GM12878 (cell line): Measurements from ENCODE around the gene MASP1. TPM values are rescaled to one million over a fixed set of nuclear protein-coding genes. Genes with fewer than 3 reads are reported as not detected.

Source experiments
- ATAC-seq: fragments of 200-7000 bp; cut with Tn5 transposase; 3 replicates; pipeline ENCODE4 v1.9.1; 2020; ENCODE audit warnings: mild to moderate bottlenecking, moderate library complexity
- BruUV-seq: library from RNA; stranded (reverse); fragments of 400-500 nt; replicated peaks from 2 replicates; lab custom pipeline; 2021; lab: Mats Ljungman, UMichigan
- CTCF ChIA-PET: fragments of 300-600 bp; sonication (Branson Sonifier 250); formaldehyde crosslinking; extraction: SDS; loops from one replicate; lab custom pipeline; 2021; ENCODE audit warnings: inconsistent platforms; lab: Yijun Ruan, JAX
- POLR2A ChIA-PET: fragments of 350-600 bp; formaldehyde crosslinking; extraction: SDS; loops from one replicate; lab custom pipeline; 2021; ENCODE audit warnings: inconsistent platforms; lab: Charles Lee
- RAD21 ChIA-PET: fragments of 300-600 bp; sonication (Branson Sonifier 250); formaldehyde crosslinking; loops from one replicate; lab custom pipeline; 2023; ENCODE audit warnings: antibody characterized with exemption; ENCODE audit not compliant: unreplicated experiment; lab: Charles Lee
- SMC1A ChIA-PET: fragments of 300-600 bp; sonication (Branson Sonifier 250); formaldehyde crosslinking; loops from one replicate; lab custom pipeline; 2023; ENCODE audit not compliant: unreplicated experiment, uncharacterized antibody; lab: Charles Lee
- DNase-seq: peaks from one replicate; pipeline ENCODE4 v3.0.0-alpha.2; 2011; ENCODE audit warnings: low read depth, low spot score
- FAIRE-seq: peaks from 3 replicates; lab custom pipeline; 2011; peaks lifted over from hg19 to GRCh38; lab: Jason Lieb, UNC
- H2AFZ ChIP-seq: 2 replicates; pipeline ENCODE4 v1.6.0; 2011; ENCODE audit warnings: low read depth, low read length, control low read depth; ENCODE audit not compliant: control insufficient read depth
- H3K27ac ChIP-seq: 2 replicates; pipeline ENCODE4 v1.5.1; 2011; ENCODE audit warnings: control low read depth; ENCODE audit not compliant: control insufficient read depth, insufficient read depth
- H3K27me3 ChIP-seq, 2 experiments: replicated peaks in 1 of 2; 2 replicates each; pipeline versions ENCODE4 v1.6.0 to v1.6.1; 2011; ENCODE audit warnings: low read length in 1 of 2; ENCODE audit not compliant: control insufficient read depth in 2 of 2, insufficient read depth in 2 of 2
- H3K36me3 ChIP-seq, 2 experiments: 2 replicates each; pipeline ENCODE4 v1.5.1; 2011; ENCODE audit warnings: low read length in 1 of 2; ENCODE audit not compliant: control insufficient read depth in 2 of 2, insufficient read depth in 2 of 2
- H3K4me1 ChIP-seq: 2 replicates; pipeline ENCODE4 v1.6.1; 2011; ENCODE audit warnings: mild to moderate bottlenecking, low read length, moderate library complexity, mixed read lengths; ENCODE audit not compliant: control insufficient read depth, insufficient read depth
- H3K4me2 ChIP-seq: 2 replicates; pipeline ENCODE4 v1.6.0; 2011; ENCODE audit warnings: control low read depth; ENCODE audit not compliant: control insufficient read depth, insufficient read depth
- H3K4me3 ChIP-seq: fragments of 200-600 bp; sonication (generic); 2 replicates; pipeline ENCODE4 v1.5.1; 2016
- H3K79me2 ChIP-seq: 2 replicates; pipeline ENCODE4 v1.6.0; 2011; ENCODE audit warnings: low read length; ENCODE audit not compliant: control insufficient read depth, insufficient read depth
- H3K9ac ChIP-seq: 2 replicates; pipeline ENCODE4 v1.8.0; 2011; ENCODE audit warnings: low read length, control low read depth, mixed read lengths; ENCODE audit not compliant: control insufficient read depth, insufficient read depth
- H3K9me3 ChIP-seq: replicated peaks from 3 replicates; pipeline ENCODE4 v1.5.1; 2011; ENCODE audit warnings: mild to moderate bottlenecking, low read length; ENCODE audit not compliant: control insufficient read depth, insufficient read depth
- H4K20me1 ChIP-seq: 2 replicates; pipeline ENCODE4 v1.6.0; 2011; ENCODE audit not compliant: control insufficient read depth, insufficient read depth
- ASH2L ChIP-seq: fragments of 300-600, 200-600 bp; sonication (generic); IDR thresholded peaks from 2 replicates; pipeline ENCODE4 v1.6.1; 2017; ENCODE audit warnings: low read depth, mild to moderate bottlenecking, borderline replicate concordance
- BACH1 ChIP-seq: fragments of 450-650 bp; IDR thresholded peaks from 2 replicates; pipeline ENCODE4 v1.6.1; 2017; ENCODE audit warnings: mild to moderate bottlenecking, borderline replicate concordance
- BCL11A ChIP-seq: IDR thresholded peaks from 2 replicates; pipeline ENCODE4 v1.6.1; 2011; ENCODE audit warnings: low read depth, low read length
- ETV6 ChIP-seq, 2 experiments: fragments of 450-650 bp in 1 of 2; IDR thresholded peaks in 1 of 2; conservative IDR thresholded peaks in 1 of 2; 2 replicates each; pipeline ENCODE4 v1.6.1; 2014; ENCODE audit warnings: antibody characterized with exemption in 1 of 2, borderline replicate concordance in 1 of 2, low read depth in 1 of 2, mild to moderate bottlenecking in 1 of 2, moderate library complexity in 1 of 2
- EZH2 ChIP-seq: IDR thresholded peaks from 2 replicates; pipeline ENCODE4 v1.6.1; 2012; ENCODE audit warnings: low read depth, mild to moderate bottlenecking, control low read depth, inconsistent platforms, low read length, borderline replicate concordance; ENCODE audit not compliant: control insufficient read depth
- HCFC1 ChIP-seq: fragments of 150-350 bp; IDR thresholded peaks from 2 replicates; pipeline ENCODE4 v1.6.1; 2014; ENCODE audit warnings: low read length
- NBN ChIP-seq: fragments of 450-650 bp; IDR thresholded peaks from 2 replicates; pipeline ENCODE4 v1.6.1; 2016
- NR2C1 ChIP-seq: fragments of 450-650 bp; IDR thresholded peaks from 2 replicates; pipeline ENCODE4 v1.6.1; 2017; ENCODE audit warnings: antibody characterized with exemption, mild to moderate bottlenecking, moderate library complexity
- RBBP5 ChIP-seq: fragments of 200-600 bp; sonication (generic); conservative IDR thresholded peaks from 2 replicates; pipeline ENCODE4 v1.6.1; 2016
- TCF12 ChIP-seq: IDR thresholded peaks from 2 replicates; pipeline ENCODE4 v1.6.1; 2011; ENCODE audit warnings: low read depth, mild to moderate bottlenecking, low read length
- WGBS: methylation state at CpG from one replicate; pipeline ENCODE4 v1.1.6; 2016; ENCODE audit warnings: low lambda C conversion rate; ENCODE audit not compliant: insufficient replicate concordance, insufficient coverage; ENCODE audit errors: missing lambda C conversion rate; 5-methylcytosine and 5-hydroxymethylcytosine counted together
- in situ Hi-C: fragments of 300-500 bp; cut with MboI; formaldehyde crosslinking; loops from 9 replicates; pipeline ENCODE4 v1.14.3; 2018; ENCODE audit warnings: mixed read lengths
- intact Hi-C: fragments of 100-400 bp; cut with micrococcal nuclease; formaldehyde crosslinking; loops from one replicate; pipeline ENCODE4 v1.14.2; 2022; ENCODE audit not compliant: unreplicated experiment
- polyA plus RNA-seq, 11 experiments: library from polyadenylated mRNA; depleted of rRNA in 4 of 11; unstranded in 6 of 11; stranded (reverse) in 5 of 11; fragments of >200 nt; fragmentation: Nextera tagmentation in 4 of 11; fragmentation: Illumina TruSeq in 1 of 11; extraction: Ambion mirVana in 4 of 11; extraction: Trizol in 1 of 11; gene quantifications; 1 replicate in 1 of 11; 2 replicates in 10 of 11; pipeline versions ENCODE4 v1.2.1 to v1.2.3, GENCODE V29; 2011 to 2016; ENCODE audit warnings: inconsistent platforms in 2 of 11, missing spikeins in 2 of 11, low read depth in 1 of 11
- total RNA-seq, 4 experiments: library from RNA; depleted of rRNA in 3 of 4; stranded (reverse); fragments of >200 nt in 3 of 4; fragmentation: Illumina TruSeq in 1 of 4; extraction: Trizol in 1 of 4; gene quantifications; 2 replicates each; pipeline versions ENCODE4 v1.2.1 to v1.2.3, GENCODE V29; 2013 to 2021
- TF ChIP-seq, protein P1 (sequence below): fragments of 450-650 bp; IDR thresholded peaks from 2 replicates; pipeline ENCODE4 v1.6.1; 2018; ENCODE audit warnings: mild to moderate bottlenecking, low read depth, moderate library complexity; ENCODE audit not compliant: partially characterized antibody
- TF ChIP-seq, protein P2 (sequence below): IDR thresholded peaks from 2 replicates; pipeline ENCODE4 v1.6.1; 2011; ENCODE audit warnings: borderline replicate concordance, low read depth, mild to moderate bottlenecking, moderate library complexity, low read length; ENCODE audit not compliant: insufficient read depth, poor library complexity, severe bottlenecking
- TF ChIP-seq, protein P3 (sequence below): IDR thresholded peaks from 2 replicates; pipeline ENCODE4 v1.6.1; 2012; ENCODE audit warnings: low read depth, low read length, improper control_type of control experiment
- TF ChIP-seq, protein P4 (sequence below): fragments of 450-650 bp; IDR thresholded peaks from 2 replicates; pipeline ENCODE4 v1.6.1; 2017; ENCODE audit warnings: antibody characterized with exemption, mild to moderate bottlenecking, moderate library complexity

The MASP1 gene
- total and polyA plus RNA-seq, 10 of the 15 experiments (the other 5 are each of a cell fraction or from before 2014, with no cell fraction given): 0.05 TPM; not detected in 9

DNA sequence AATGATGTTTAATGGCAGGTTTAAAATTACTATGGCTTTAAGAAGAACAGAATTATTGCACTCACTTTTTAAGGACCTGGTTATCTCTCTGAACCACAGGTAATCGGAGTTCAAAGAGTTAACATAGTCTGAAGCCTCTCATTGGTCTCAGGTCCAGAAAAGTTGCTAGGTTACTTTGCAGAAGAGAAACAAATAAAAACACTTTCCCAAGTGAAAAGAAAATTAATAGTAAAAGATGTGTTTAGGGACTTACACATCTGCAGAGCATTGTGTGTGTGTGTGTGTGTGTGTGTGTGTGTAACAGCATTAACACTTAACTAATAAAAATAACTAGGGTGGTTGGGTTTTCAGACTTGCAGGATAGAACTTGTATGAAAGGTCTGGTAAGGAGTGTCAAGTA is 1.0 kb downstream of the MASP1 start (continued):
- TF ChIP-seq BACH1 (no peak), BCL11A (no peak), ASH2L (no peak), RBBP5 (no peak)

DNA sequence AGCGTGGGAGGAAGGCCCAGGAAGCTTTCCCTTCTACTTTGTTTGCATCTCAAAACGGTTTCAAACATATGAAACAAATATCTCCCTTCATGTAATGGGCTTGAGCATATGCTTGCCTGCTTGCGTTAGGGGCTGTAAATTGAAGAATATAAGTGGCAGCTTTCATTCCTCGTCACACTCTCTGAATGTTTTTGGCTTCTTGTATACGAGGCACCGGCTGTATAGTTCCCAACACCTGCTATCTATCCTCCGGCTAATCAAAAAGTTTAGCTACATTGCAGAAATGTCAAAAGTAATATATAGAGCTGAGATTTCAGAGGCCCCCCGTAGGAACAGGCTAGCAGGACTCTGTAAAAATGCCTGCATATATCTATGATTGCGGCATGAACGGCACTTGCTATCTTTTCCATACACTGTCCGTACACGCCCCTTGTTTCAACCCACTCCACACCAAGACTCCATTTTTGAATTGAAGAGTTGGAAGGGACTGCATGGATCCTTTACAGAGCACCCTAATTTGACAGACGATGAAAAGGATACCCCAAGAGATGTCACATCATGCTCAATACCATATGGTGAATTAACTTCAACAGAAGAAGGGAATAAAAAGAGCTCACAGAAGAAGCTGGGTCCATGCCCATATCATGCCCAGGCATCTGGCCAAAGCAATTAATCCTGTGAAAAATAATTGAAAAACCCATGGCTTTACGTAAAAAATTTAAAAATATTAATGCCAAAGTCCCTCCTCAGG is 2.5 kb downstream of the MASP1 start:
- Histone ChIP-seq H4K20me1 (no peaks in the 10 kb centered on the region), H3K4me1 (no peaks in the 10 kb centered on the region), H3K36me3 (no peaks in the 10 kb centered on the region), H3K9ac (no peak overlapping the region), H3K27ac (no peak overlapping the region), H2AFZ (no peak overlapping the region), H3K79me2 (no peaks in the 10 kb centered on the region), H3K4me3 (no peak overlapping the region), H3K27me3 (peaks cover 4 to 7% of the 10 kb centered on the region in 2 experiments), H3K9me3 (no peaks in the 10 kb centered on the region), H3K4me2 (no peak overlapping the region)
- in situ Hi-C loops: no loop called here
- WGBS: 41% methylated on average over 14 of the region's 14 CpGs
- RAD21 ChIA-PET: no interaction called here
- BruUV-seq: no TSS peak
- SMC1A ChIA-PET: no interaction called here
- FAIRE-seq (no peak), ATAC-seq (no peak), DNase-seq (no peak)
- intact Hi-C loops: no loop called here
- CTCF ChIA-PET: no interaction called here
- POLR2A ChIA-PET: no interaction called here
- TF ChIP-seq, protein P1, sequence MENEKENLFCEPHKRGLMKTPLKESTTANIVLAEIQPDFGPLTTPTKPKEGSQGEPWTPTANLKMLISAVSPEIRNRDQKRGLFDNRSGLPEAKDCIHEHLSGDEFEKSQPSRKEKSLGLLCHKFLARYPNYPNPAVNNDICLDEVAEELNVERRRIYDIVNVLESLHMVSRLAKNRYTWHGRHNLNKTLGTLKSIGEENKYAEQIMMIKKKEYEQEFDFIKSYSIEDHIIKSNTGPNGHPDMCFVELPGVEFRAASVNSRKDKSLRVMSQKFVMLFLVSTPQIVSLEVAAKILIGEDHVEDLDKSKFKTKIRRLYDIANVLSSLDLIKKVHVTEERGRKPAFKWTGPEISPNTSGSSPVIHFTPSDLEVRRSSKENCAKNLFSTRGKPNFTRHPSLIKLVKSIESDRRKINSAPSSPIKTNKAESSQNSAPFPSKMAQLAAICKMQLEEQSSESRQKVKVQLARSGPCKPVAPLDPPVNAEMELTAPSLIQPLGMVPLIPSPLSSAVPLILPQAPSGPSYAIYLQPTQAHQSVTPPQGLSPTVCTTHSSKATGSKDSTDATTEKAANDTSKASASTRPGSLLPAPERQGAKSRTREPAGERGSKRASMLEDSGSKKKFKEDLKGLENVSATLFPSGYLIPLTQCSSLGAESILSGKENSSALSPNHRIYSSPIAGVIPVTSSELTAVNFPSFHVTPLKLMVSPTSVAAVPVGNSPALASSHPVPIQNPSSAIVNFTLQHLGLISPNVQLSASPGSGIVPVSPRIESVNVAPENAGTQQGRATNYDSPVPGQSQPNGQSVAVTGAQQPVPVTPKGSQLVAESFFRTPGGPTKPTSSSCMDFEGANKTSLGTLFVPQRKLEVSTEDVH: no peak
- TF ChIP-seq EZH2: no peak
- TF ChIP-seq, protein P2, sequence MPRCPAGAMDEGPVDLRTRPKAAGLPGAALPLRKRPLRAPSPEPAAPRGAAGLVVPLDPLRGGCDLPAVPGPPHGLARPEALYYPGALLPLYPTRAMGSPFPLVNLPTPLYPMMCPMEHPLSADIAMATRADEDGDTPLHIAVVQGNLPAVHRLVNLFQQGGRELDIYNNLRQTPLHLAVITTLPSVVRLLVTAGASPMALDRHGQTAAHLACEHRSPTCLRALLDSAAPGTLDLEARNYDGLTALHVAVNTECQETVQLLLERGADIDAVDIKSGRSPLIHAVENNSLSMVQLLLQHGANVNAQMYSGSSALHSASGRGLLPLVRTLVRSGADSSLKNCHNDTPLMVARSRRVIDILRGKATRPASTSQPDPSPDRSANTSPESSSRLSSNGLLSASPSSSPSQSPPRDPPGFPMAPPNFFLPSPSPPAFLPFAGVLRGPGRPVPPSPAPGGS: no peak
- TF ChIP-seq, protein P3, sequence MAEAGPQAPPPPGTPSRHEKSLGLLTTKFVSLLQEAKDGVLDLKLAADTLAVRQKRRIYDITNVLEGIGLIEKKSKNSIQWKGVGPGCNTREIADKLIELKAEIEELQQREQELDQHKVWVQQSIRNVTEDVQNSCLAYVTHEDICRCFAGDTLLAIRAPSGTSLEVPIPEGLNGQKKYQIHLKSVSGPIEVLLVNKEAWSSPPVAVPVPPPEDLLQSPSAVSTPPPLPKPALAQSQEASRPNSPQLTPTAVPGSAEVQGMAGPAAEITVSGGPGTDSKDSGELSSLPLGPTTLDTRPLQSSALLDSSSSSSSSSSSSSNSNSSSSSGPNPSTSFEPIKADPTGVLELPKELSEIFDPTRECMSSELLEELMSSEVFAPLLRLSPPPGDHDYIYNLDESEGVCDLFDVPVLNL: no peak
- no peak for TF ChIP-seq NBN
- no peak for TF ChIP-seq TCF12
- no peak for TF ChIP-seq NR2C1
- no peak for TF ChIP-seq HCFC1
- no peak for TF ChIP-seq ETV6 (conservative IDR thresholded peaks at IDR 0.05 in 1 of 2, IDR thresholded peaks at IDR 0.05 in 1 of 2; ENCODE audit: borderline replicate concordance in 1 of 2, low read depth in 1 of 2)
- TF ChIP-seq, protein P4, sequence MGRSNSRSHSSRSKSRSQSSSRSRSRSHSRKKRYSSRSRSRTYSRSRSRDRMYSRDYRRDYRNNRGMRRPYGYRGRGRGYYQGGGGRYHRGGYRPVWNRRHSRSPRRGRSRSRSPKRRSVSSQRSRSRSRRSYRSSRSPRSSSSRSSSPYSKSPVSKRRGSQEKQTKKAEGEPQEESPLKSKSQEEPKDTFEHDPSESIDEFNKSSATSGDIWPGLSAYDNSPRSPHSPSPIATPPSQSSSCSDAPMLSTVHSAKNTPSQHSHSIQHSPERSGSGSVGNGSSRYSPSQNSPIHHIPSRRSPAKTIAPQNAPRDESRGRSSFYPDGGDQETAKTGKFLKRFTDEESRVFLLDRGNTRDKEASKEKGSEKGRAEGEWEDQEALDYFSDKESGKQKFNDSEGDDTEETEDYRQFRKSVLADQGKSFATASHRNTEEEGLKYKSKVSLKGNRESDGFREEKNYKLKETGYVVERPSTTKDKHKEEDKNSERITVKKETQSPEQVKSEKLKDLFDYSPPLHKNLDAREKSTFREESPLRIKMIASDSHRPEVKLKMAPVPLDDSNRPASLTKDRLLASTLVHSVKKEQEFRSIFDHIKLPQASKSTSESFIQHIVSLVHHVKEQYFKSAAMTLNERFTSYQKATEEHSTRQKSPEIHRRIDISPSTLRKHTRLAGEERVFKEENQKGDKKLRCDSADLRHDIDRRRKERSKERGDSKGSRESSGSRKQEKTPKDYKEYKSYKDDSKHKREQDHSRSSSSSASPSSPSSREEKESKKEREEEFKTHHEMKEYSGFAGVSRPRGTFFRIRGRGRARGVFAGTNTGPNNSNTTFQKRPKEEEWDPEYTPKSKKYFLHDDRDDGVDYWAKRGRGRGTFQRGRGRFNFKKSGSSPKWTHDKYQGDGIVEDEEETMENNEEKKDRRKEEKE: no peak
